ENCODE data around the gene IRX2. TPM values are rescaled to one million over a fixed set of nuclear protein-coding genes. Genes with fewer than 3 reads are reported as not detected.

The IRX2 gene
- total RNA-seq, 1 donor from 2014 or later, result not detected

DNA sequence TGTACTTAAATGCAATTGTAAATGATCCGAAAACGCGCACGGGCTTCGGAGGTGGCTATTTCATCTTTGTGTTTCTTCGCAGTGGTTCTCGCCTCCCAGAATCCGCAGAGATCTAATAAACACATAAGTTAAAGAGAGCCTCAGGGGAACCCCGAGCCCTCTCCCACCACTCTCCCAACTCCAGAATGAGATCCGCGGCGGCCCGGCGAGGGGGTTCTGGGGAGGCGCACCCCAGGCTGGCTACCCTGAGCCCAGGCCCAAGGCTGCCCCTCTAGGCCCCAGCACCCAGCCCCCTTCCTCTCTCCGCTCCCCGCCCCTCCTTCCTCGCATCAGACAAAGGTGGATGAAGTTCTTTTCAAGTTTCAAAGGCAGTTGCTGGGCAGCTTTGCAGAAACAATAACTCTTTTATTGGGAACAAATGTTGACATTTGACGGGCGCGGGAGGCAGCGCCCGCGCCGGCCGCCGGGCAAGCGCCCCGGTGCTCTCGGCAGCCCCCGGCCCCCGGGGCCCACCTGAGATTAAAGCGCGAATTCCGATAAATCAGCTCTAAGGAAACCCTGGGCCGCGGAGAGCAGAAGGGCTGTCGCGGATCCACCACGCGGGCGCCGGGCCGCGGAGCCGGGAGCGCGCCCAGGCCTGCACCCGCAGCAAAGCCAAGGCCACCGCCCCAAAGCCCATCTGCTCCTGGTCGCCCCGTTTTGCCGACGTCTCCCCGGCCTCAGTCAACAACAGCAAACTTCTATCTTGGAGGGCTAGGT, 8.4 kb downstream of the IRX2 start:
- intact Hi-C loops (cut with micrococcal nuclease), result loop anchor here (5.0 kb wide), 1 partner anchor 861 kb away; the partner anchor contains the start of gene IRX4

GRCh38 chr5:2741956-2742355, 9.5 kb downstream of the IRX2 start:
- intact Hi-C loops (cut with micrococcal nuclease), result loop anchor here (5.0 kb wide), 1 partner anchor 860 kb away; the partner anchor contains the start of gene IRX4

GRCh38 chr5:2740876-2741555, 10.5 kb downstream of the IRX2 start:
- intact Hi-C loops (cut with micrococcal nuclease), result loop anchor here (5.0 kb wide), 1 partner anchor 859 kb away; the partner anchor contains the start of gene IRX4

DNA sequence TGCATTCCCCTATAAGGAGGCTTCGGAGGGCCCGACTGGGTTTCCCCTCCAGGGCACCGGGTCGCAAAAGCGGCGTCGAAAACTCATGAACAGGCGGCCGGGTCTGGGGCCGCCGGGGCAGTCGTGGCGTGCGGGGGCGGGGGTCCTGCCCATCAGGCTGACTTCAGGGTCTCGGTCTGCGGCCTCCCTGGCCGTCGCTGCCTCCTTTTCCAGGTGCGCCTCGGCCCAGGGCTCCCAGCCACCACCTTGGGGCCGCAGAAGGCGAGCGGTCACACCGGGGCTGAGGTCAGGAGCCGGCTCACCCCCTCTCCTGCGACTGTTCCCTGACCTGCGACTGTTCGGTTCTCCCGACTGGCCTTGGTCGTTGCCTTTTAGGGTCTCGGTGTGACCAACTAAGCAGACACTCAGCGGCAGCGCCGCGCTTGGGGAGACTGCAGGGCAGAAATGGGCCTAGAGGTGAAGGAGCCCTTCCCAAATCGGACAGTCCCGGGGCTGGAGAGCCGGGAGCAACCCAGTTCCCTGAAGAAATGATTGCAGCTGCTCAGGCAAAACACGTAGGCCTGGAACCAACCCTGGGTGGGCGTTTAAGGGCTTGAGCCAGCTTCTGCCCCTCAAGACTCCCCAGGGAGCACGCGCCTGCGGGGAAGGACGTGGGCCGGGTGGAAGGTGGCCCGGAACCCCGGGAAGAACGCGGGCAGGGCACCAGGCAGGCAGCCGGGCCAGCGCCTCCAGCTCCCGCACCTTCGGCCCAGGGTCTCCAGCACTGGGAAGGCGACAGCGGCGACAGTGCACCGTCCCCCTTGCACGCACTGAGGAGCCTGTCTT, 11.2 kb downstream of the IRX2 start:
- intact Hi-C loops (cut with micrococcal nuclease), result loop anchor here (5.0 kb wide), 1 partner anchor 858 kb away; the partner anchor contains the start of gene IRX4

GRCh38 chr5:2739360-2740050, 12.0 kb downstream of the IRX2 start:
- intact Hi-C loops (cut with micrococcal nuclease), result loop anchor here (5.0 kb wide), 1 partner anchor 857 kb away; the partner anchor contains the start of gene IRX4

GRCh38 chr5:2738700-2739359, 12.6 kb downstream of the IRX2 start:
- intact Hi-C loops (cut with micrococcal nuclease), result no loop called here

- intact Hi-C loops (cut with micrococcal nuclease), result no loop called here
Measured at GRCh38 chr5:2738156-2738699, 13.2 kb downstream of the IRX2 start.

DNA sequence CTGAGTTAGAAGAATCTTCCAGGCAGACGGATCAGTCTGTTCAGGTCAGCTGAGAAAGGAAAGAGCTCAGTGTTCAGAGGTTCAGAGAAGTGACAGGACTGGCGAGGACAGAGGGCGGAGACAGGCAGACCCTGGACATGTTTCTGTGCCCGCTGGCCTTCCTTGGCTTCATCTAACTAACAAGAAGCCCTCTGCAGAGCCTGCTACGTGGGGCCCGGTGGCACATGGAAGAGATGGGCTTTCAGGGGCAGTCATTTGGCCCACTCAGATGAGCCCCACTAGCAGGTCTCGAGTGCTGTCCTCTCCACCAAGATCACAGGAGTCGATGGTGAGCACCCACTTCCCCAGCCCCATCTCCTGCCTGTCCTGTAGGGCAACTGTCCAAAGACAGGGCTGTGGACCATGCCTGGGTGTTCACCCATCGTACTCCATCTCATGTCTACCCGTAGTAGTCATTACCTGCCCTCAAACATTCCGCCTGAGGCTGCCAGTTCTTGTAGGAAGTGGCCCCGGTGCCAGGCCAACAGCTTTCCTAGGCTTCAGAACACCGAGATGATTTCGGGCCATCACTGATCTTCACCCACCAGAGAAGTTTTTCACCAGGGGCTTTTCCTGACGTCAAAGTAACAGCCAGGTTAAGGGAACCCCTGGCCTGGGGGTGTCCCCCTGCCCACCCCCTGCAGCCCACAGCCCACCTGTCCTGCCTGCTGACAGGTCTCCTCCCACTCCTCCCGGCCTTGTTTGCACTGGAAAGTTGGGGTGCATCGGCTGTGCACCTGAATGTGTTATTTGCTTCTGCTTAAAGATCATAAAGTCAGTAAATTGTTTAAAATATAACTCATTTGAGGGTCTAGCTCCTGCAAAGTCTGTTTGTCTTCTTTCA, 14.0 kb downstream of the IRX2 start:
- intact Hi-C loops (cut with micrococcal nuclease), result no loop called here

GRCh38 chr5:2736872-2737271, 14.6 kb downstream of the IRX2 start:
- intact Hi-C loops (cut with micrococcal nuclease), result no loop called here

GRCh38 chr5:2735996-2736395, 15.5 kb downstream of the IRX2 start:
- intact Hi-C loops (cut with micrococcal nuclease), result no loop called here

GRCh38 chr5:2732850-2733249, 18.6 kb downstream of the IRX2 start:
- intact Hi-C loops (cut with micrococcal nuclease), result no loop called here

DNA sequence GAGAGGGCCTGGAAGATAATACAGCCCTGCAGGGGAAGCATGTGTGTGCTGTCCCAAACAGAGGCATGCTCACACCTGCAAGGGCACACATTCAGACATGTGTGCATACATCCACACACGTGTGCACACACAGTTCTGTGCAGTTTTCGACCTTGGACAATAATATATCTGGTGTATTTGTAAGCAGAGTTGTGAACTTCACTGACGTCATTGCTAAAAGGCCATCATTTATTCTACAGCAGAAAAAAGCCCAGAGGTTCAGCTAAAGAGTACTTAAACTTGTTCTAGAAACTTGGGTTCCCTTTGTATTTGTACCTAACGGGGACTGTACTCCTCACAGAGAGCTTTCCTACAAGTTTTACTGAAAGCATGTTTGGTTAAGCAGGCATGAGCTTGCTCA, 19.5 kb downstream of the IRX2 start:
- intact Hi-C loops (cut with micrococcal nuclease), result no loop called here

GRCh38 chr5:2729189-2729588, 22.3 kb downstream of the IRX2 start:
- intact Hi-C loops (cut with micrococcal nuclease), result no loop called here

GRCh38 chr5:2727550-2727949, 23.9 kb downstream of the IRX2 start:
- intact Hi-C loops (cut with micrococcal nuclease), result no loop called here

DNA sequence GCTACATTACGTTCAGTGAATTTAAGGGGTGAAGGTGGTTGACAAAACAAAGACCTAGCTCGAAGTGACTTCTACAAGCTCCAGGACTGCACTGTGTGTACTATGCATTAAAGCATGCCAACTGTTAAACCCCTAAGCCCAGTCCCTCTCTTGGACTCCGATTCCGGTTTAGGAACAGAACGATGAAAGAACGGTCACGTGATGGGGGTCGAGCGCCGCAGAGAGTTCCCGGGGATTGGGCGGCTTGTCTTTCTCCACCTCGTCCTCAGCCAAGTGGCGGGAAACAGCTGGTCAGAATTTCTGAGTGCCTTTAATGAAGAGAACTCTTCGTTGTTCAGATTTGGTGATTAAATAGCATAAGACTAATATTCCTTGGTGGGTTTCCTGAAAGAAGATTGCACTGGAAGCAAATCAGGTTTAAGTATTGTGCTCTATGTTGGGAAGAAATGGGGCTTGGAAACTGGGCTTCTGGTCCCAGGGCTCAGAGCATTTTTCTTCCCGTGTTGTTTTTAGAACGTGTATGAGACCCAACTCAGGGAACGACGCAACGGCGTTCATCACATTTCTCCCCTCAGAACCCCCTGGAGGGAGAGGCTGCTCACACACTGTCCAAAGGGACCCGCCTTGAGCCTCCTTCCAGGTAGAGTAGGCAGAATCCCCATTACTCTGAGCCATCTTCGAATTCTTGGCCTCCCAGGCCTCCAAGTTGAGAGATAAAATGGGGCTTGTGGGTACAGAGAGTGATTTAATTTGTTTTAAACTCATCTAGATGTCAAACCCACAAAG, 25.3 kb downstream of the IRX2 start:
- intact Hi-C loops (cut with micrococcal nuclease), result no loop called here

- intact Hi-C loops (cut with micrococcal nuclease), result no loop called here
Measured at GRCh38 chr5:2724831-2725230, 26.6 kb downstream of the IRX2 start.

- intact Hi-C loops (cut with micrococcal nuclease), result no loop called here
Measured at GRCh38 chr5:2724031-2724581, 27.4 kb downstream of the IRX2 start.

GRCh38 chr5:2722901-2723300, 28.6 kb downstream of the IRX2 start:
- intact Hi-C loops (cut with micrococcal nuclease), result no loop called here
